ENCODE measurements around the gene TP53INP2.
"Not testable (repeated sequence)": the region's sequence is repeated elsewhere in the genome, so short reads cannot be mapped to it uniquely, and the experiment has no call there.

GRCh38 chr20:34719242-34720017, 15.3 kb downstream of the TP53INP2 start:
- not testable (repeated sequence) for TF ChIP-seq CTCF (conservative IDR thresholded peaks at IDR 0.05; ENCODE audit: low read depth, low read length); CHD1 (IDR thresholded peaks at IDR 0.05; ENCODE audit: low read depth, low read length)
